WTC11 (cell line): ENCODE measurements around the gene CEP192. TPM values are rescaled to one million over a fixed set of nuclear protein-coding genes. Genes with fewer than 3 reads are reported as not detected.

Experiments used
- ATAC-seq: fragments of 200-7000 bp; cut with Tn5 transposase; 2 replicates; pipeline ENCODE4 v1.10.0; 2021; ENCODE audit warnings: mild to moderate bottlenecking, moderate library complexity
- CTCF ChIA-PET: fragments of 300-600 bp; sonication (Branson Sonifier 250); formaldehyde crosslinking; loops from one replicate; lab custom pipeline; 2021; ENCODE audit warnings: antibody characterized with exemption; lab: Charles Lee
- POLR2A ChIA-PET: fragments of 350-600 bp; sonication (Branson Sonifier 250); formaldehyde crosslinking; loops from one replicate; lab custom pipeline; 2021; ENCODE audit warnings: antibody characterized with exemption; lab: Charles Lee
- DNase-seq: peaks from one replicate; pipeline ENCODE4 v3.0.0; 2021; ENCODE audit warnings: low spot score
- H3K27ac Mint-ChIP-seq: 2 replicates; pipeline ENCODE4 v1.8.0; 2021; ENCODE audit warnings: mixed read lengths
- H3K27me3 Mint-ChIP-seq: 2 replicates; pipeline ENCODE4 v1.8.0; 2021; ENCODE audit warnings: low read depth, mild to moderate bottlenecking, moderate library complexity, mixed read lengths
- H3K36me3 Mint-ChIP-seq: 2 replicates; pipeline ENCODE4 v1.8.0; 2021; ENCODE audit warnings: mixed read lengths
- H3K4me1 Mint-ChIP-seq: 2 replicates; pipeline ENCODE4 v1.8.0; 2022; ENCODE audit warnings: mixed read lengths
- H3K4me3 Mint-ChIP-seq: 2 replicates; pipeline ENCODE4 v1.8.0; 2021; ENCODE audit warnings: mild to moderate bottlenecking, moderate library complexity, mixed read lengths
- H3K9me3 Mint-ChIP-seq: 2 replicates; pipeline ENCODE4 v1.8.0; 2021; ENCODE audit warnings: mixed read lengths
- E2F1 ChIP-seq: sonication (generic); formaldehyde crosslinking; IDR thresholded peaks from 2 replicates; pipeline ENCODE4 v1.8.0; 2022; ENCODE audit warnings: mild to moderate bottlenecking, missing genetic modification reagents
- ESRRA ChIP-seq: sonication (generic); formaldehyde crosslinking; IDR thresholded peaks from 2 replicates; pipeline ENCODE4 v1.8.1; 2022; ENCODE audit warnings: mild to moderate bottlenecking, missing genetic modification reagents, borderline replicate concordance
- GRHL2 ChIP-seq: fragments of 250-450 bp; sonication (Bioruptor Pico); IDR thresholded peaks from 2 replicates; pipeline ENCODE4 v1.8.0; 2022; ENCODE audit warnings: mild to moderate bottlenecking, moderate library complexity; ENCODE audit not compliant: insufficient replicate concordance, severe bottlenecking
- JAZF1 ChIP-seq: fragments of 250-450 bp; sonication (Bioruptor Pico); IDR thresholded peaks from 2 replicates; pipeline ENCODE4 v1.9.0; 2021; ENCODE audit warnings: moderate library complexity, mild to moderate bottlenecking, inconsistent platforms
- MYBL2 ChIP-seq: sonication (generic); formaldehyde crosslinking; IDR thresholded peaks from 2 replicates; pipeline ENCODE4 v1.8.1; 2023; ENCODE audit warnings: mild to moderate bottlenecking, moderate library complexity, missing genetic modification reagents
- NFATC4 ChIP-seq: fragments of 250-450 bp; sonication (Bioruptor Pico); IDR thresholded peaks from 2 replicates; pipeline ENCODE4 v1.9.0; 2021; ENCODE audit warnings: mild to moderate bottlenecking
- NR3C1 ChIP-seq: sonication (generic); formaldehyde crosslinking; conservative IDR thresholded peaks from 2 replicates; pipeline ENCODE4 v1.8.1; 2023; ENCODE audit warnings: low read depth, mild to moderate bottlenecking, missing genetic modification reagents
- RELA ChIP-seq: sonication (generic); formaldehyde crosslinking; IDR thresholded peaks from 2 replicates; pipeline ENCODE4 v1.8.1; 2022; ENCODE audit warnings: missing genetic modification reagents, mild to moderate bottlenecking, borderline replicate concordance
- SMAD3 ChIP-seq: sonication (generic); formaldehyde crosslinking; IDR thresholded peaks from 2 replicates; pipeline ENCODE4 v1.8.0; 2022; ENCODE audit warnings: missing genetic modification reagents, mild to moderate bottlenecking, borderline replicate concordance
- SP1 ChIP-seq: sonication (generic); formaldehyde crosslinking; conservative IDR thresholded peaks from 2 replicates; pipeline ENCODE4 v1.8.1; 2022; ENCODE audit warnings: missing genetic modification reagents
- ZNF263 ChIP-seq: sonication (generic); formaldehyde crosslinking; IDR thresholded peaks from 2 replicates; pipeline ENCODE4 v1.8.1; 2022; ENCODE audit warnings: low read depth, mild to moderate bottlenecking, moderate library complexity, missing genetic modification reagents
- ZNF281 ChIP-seq: sonication (generic); formaldehyde crosslinking; IDR thresholded peaks from 2 replicates; pipeline ENCODE4 v1.8.0; 2023; ENCODE audit warnings: mild to moderate bottlenecking, missing genetic modification reagents
- total RNA-seq: library from RNA; stranded (reverse); gene quantifications from 3 replicates; pipeline ENCODE4 v1.2.3, GENCODE V29; 2021
- TF ChIP-seq, protein P1 (sequence below): sonication (generic); formaldehyde crosslinking; IDR thresholded peaks from 2 replicates; pipeline ENCODE4 v1.8.0; 2022; ENCODE audit warnings: mild to moderate bottlenecking, missing genetic modification reagents
- TF ChIP-seq, protein P2 (sequence below): sonication (generic); formaldehyde crosslinking; IDR thresholded peaks from 2 replicates; pipeline ENCODE4 v1.8.1; 2022; ENCODE audit warnings: mild to moderate bottlenecking, moderate library complexity, missing genetic modification reagents
- TF ChIP-seq, protein P3 (sequence below): sonication (generic); formaldehyde crosslinking; IDR thresholded peaks from 2 replicates; pipeline ENCODE4 v1.8.1; 2022; ENCODE audit warnings: low read depth, mild to moderate bottlenecking, moderate library complexity, missing genetic modification reagents, borderline replicate concordance
- TF ChIP-seq, protein P4 (sequence below): sonication (generic); formaldehyde crosslinking; IDR thresholded peaks from 2 replicates; pipeline ENCODE4 v1.8.0; 2022; ENCODE audit warnings: missing genetic modification reagents
- TF ChIP-seq, protein P5 (sequence below): sonication (generic); formaldehyde crosslinking; IDR thresholded peaks from 2 replicates; pipeline ENCODE4 v1.8.0; 2022; ENCODE audit warnings: mild to moderate bottlenecking, missing genetic modification reagents

Gene CEP192
- total RNA-seq, 1 experiment from 2014 or later = 25.4 TPM

DNA sequence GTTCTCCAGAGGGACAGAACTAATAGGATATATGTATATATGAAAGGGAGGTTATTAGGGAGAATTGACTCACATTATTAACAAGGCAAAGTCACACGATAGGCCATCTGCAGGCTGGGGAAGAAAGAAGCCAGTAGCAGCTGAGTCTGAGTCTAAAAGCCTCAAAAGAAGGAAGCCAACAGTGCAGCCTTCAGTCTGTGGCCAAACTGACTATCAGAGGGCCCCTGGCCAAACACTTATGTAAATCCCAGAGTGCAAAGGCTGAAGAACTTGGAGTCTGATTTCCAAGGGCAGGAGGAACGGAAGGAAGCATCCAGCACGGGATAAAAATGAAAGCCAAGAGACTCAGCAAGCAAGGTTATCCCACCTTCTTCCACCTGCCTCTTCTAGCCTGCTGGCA, 119.4 kb downstream of the CEP192 start (continued):
- TF ChIP-seq, protein P1, sequence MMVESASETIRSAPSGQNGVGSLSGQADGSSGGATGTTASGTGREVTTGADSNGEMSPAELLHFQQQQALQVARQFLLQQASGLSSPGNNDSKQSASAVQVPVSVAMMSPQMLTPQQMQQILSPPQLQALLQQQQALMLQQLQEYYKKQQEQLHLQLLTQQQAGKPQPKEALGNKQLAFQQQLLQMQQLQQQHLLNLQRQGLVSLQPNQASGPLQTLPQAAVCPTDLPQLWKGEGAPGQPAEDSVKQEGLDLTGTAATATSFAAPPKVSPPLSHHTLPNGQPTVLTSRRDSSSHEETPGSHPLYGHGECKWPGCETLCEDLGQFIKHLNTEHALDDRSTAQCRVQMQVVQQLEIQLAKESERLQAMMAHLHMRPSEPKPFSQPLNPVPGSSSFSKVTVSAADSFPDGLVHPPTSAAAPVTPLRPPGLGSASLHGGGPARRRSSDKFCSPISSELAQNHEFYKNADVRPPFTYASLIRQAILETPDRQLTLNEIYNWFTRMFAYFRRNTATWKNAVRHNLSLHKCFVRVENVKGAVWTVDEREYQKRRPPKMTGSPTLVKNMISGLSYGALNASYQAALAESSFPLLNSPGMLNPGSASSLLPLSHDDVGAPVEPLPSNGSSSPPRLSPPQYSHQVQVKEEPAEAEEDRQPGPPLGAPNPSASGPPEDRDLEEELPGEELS (CRISPR knock-in tag) = no peak
- TF ChIP-seq, protein P2, sequence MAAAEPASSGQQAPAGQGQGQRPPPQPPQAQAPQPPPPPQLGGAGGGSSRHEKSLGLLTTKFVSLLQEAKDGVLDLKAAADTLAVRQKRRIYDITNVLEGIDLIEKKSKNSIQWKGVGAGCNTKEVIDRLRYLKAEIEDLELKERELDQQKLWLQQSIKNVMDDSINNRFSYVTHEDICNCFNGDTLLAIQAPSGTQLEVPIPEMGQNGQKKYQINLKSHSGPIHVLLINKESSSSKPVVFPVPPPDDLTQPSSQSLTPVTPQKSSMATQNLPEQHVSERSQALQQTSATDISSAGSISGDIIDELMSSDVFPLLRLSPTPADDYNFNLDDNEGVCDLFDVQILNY (CRISPR knock-in tag) = no peak
- TF ChIP-seq NFATC4 (CRISPR knock-in tag) = no peak
- TF ChIP-seq E2F1 (CRISPR knock-in tag) = no peak
- TF ChIP-seq MYBL2 (CRISPR knock-in tag) = no peak
- TF ChIP-seq ZNF263 (CRISPR knock-in tag) = no peak
- TF ChIP-seq, protein P3, sequence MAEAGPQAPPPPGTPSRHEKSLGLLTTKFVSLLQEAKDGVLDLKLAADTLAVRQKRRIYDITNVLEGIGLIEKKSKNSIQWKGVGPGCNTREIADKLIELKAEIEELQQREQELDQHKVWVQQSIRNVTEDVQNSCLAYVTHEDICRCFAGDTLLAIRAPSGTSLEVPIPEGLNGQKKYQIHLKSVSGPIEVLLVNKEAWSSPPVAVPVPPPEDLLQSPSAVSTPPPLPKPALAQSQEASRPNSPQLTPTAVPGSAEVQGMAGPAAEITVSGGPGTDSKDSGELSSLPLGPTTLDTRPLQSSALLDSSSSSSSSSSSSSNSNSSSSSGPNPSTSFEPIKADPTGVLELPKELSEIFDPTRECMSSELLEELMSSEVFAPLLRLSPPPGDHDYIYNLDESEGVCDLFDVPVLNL = no peak
- TF ChIP-seq GRHL2 (CRISPR knock-in tag) = no peak
- TF ChIP-seq, protein P4, sequence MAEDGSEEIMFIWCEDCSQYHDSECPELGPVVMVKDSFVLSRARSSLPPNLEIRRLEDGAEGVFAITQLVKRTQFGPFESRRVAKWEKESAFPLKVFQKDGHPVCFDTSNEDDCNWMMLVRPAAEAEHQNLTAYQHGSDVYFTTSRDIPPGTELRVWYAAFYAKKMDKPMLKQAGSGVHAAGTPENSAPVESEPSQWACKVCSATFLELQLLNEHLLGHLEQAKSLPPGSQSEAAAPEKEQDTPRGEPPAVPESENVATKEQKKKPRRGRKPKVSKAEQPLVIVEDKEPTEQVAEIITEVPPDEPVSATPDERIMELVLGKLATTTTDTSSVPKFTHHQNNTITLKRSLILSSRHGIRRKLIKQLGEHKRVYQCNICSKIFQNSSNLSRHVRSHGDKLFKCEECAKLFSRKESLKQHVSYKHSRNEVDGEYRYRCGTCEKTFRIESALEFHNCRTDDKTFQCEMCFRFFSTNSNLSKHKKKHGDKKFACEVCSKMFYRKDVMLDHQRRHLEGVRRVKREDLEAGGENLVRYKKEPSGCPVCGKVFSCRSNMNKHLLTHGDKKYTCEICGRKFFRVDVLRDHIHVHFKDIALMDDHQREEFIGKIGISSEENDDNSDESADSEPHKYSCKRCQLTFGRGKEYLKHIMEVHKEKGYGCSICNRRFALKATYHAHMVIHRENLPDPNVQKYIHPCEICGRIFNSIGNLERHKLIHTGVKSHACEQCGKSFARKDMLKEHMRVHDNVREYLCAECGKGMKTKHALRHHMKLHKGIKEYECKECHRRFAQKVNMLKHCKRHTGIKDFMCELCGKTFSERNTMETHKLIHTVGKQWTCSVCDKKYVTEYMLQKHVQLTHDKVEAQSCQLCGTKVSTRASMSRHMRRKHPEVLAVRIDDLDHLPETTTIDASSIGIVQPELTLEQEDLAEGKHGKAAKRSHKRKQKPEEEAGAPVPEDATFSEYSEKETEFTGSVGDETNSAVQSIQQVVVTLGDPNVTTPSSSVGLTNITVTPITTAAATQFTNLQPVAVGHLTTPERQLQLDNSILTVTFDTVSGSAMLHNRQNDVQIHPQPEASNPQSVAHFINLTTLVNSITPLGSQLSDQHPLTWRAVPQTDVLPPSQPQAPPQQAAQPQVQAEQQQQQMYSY (CRISPR knock-in tag) = no peak

DNA sequence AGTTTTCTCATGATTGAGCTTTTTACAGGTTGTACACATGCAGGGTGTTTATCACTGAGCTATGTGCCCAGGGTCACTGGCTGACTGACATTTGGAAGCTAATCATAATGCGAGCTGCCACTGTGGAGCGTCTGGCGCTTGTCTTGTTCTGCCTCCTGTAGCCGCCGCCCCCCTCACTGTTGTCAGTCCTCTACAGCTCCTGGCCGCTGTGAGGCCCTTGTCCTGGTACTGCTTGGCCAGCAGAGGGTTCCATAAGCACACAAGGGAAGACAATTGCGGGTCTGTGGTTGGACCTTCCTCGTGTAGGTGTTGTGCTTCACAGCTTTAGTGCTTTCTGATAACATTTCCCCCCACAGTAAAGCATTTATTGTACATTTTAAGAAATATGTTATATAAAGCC, 121.8 kb downstream of the CEP192 start:
- peaks cover 15% of the 10 kb centered on the region for H3K9me3 Mint-ChIP-seq
- POLR2A ChIA-PET = interaction anchor here (0.5 to 0.6 kb wide), 2 partner anchors 10 to 56 kb away, joined by 3 read pairs; no protein-coding TSS in a partner anchor
- ATAC-seq (peak; percentile 100), DNase-seq (peak; percentile 82)
- H3K36me3 Mint-ChIP-seq = peaks cover 60% of the 10 kb centered on the region
- CTCF ChIA-PET = interaction anchor here (0.5 to 2.5 kb wide), 40 partner anchors 10 to 516 kb away, joined by 3 to 71 read pairs (median 4); partner anchors contain the start of genes CEP192 and LDLRAD4
- H3K27ac Mint-ChIP-seq = no peak overlapping the region
- no peak overlapping the region for H3K4me3 Mint-ChIP-seq
- no peaks in the 10 kb centered on the region for H3K27me3 Mint-ChIP-seq
- H3K4me1 Mint-ChIP-seq = no peaks in the 10 kb centered on the region; the same call in 1 of the 2 replicates
- no peak for TF ChIP-seq SP1 (CRISPR knock-in tag)
- no peak for TF ChIP-seq SMAD3 (CRISPR knock-in tag)
- no peak for TF ChIP-seq JAZF1 (CRISPR knock-in tag)
- TF ChIP-seq ZNF281 = no peak
- no peak for TF ChIP-seq NR3C1 (CRISPR knock-in tag)
- TF ChIP-seq, protein P1 (CRISPR knock-in tag) = no peak
- TF ChIP-seq, protein P5, sequence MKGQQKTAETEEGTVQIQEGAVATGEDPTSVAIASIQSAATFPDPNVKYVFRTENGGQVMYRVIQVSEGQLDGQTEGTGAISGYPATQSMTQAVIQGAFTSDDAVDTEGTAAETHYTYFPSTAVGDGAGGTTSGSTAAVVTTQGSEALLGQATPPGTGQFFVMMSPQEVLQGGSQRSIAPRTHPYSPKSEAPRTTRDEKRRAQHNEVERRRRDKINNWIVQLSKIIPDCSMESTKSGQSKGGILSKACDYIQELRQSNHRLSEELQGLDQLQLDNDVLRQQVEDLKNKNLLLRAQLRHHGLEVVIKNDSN (CRISPR knock-in tag) = no peak
- no peak for TF ChIP-seq ESRRA (CRISPR knock-in tag)
- no peak for TF ChIP-seq RELA (CRISPR knock-in tag)
